ENCODE results near the gene HOTAIR.

The HOTAIR gene

GRCh38 chr12:53929527-53929926 is 45.2 kb downstream of the HOTAIR start:
- DNase-seq (ENCODE audit: low spot score) (no peak), FAIRE-seq (no peak)

- FAIRE-seq (no peak), DNase-seq (ENCODE audit: low spot score) (peak; percentile 42)
Observed at GRCh38 chr12:53928054-53928835, 46.5 kb downstream of the HOTAIR start.

GRCh38 chr12:53927220-53928029 is 47.3 kb downstream of the HOTAIR start:
- no peak for DNase-seq (ENCODE audit: low spot score)
- no peak for FAIRE-seq

- FAIRE-seq (no peak), DNase-seq (ENCODE audit: low spot score) (no peak)
Observed at GRCh38 chr12:53924521-53925405, 50.0 kb downstream of the HOTAIR start.

GRCh38 chr12:53916788-53917655 is 57.7 kb downstream of the HOTAIR start:
- no peak for DNase-seq (ENCODE audit: low spot score)
- no peak for FAIRE-seq

All from urothelium cell line (cell line).